RWPE2 (cell line): Measurements from ENCODE around the gene BRINP2.

Experiments used
- ATAC-seq: fragments of 200-7000 bp; cut with Tn5 transposase; 3 replicates; pipeline ENCODE4 v1.9.1; 2021; ENCODE audit warnings: low read depth
- DNase-seq: peaks from one replicate; pipeline ENCODE4 v3.0.0-alpha.2; 2020; ENCODE audit warnings: low spot score
- H3K27ac ChIP-seq: fragments of 450-650 bp; 2 replicates; pipeline ENCODE4 v1.5.1; 2017; ENCODE audit warnings: mild to moderate bottlenecking; ENCODE audit not compliant: poor library complexity, severe bottlenecking
- H3K27me3 ChIP-seq: fragments of 250-450 bp; sonication (Bioruptor Pico); 2 replicates; pipeline ENCODE4 v1.5.1; 2021; ENCODE audit warnings: mild to moderate bottlenecking, moderate library complexity; ENCODE audit not compliant: insufficient read depth, poor library complexity, severe bottlenecking
- H3K36me3 ChIP-seq: fragments of 250-450 bp; sonication (Bioruptor Pico); 2 replicates; pipeline ENCODE4 v1.5.1; 2020; ENCODE audit warnings: low read depth, mild to moderate bottlenecking, moderate library complexity
- H3K4me1 ChIP-seq: fragments of 250-450 bp; sonication (Bioruptor Pico); 2 replicates; pipeline ENCODE4 v1.5.1; 2021; ENCODE audit warnings: mild to moderate bottlenecking, moderate library complexity; ENCODE audit not compliant: insufficient read depth, poor library complexity, severe bottlenecking
- H3K4me3 ChIP-seq: fragments of 250-450 bp; sonication (Bioruptor Pico); 2 replicates; pipeline ENCODE4 v1.5.1; 2021; ENCODE audit warnings: mild to moderate bottlenecking, moderate library complexity; ENCODE audit not compliant: severe bottlenecking
- H3K9me3 ChIP-seq: fragments of 250-450 bp; sonication (Bioruptor Pico); 2 replicates; pipeline ENCODE4 v1.5.1; 2021; ENCODE audit warnings: mild to moderate bottlenecking, moderate library complexity; ENCODE audit not compliant: severe bottlenecking
- TF ChIP-seq, protein P1 (sequence below): fragments of 450-650 bp; IDR thresholded peaks from one replicate; pipeline ENCODE4 v1.5.1; 2017; ENCODE audit warnings: mild to moderate bottlenecking, moderate library complexity; ENCODE audit not compliant: poor library complexity, severe bottlenecking

Gene BRINP2

GRCh38 chr1:177275736-177276135 lies 105.0 kb downstream of the BRINP2 start:
- Histone ChIP-seq H3K9me3 (no peaks in the 10 kb centered on the region), H3K4me3 (no peak overlapping the region), H3K36me3 (no peaks in the 10 kb centered on the region), H3K4me1 (peaks cover 14% of the 10 kb centered on the region), H3K27ac (no peak overlapping the region), H3K27me3 (no peaks in the 10 kb centered on the region)
- no peak for DNase-seq
- TF ChIP-seq, protein P1, sequence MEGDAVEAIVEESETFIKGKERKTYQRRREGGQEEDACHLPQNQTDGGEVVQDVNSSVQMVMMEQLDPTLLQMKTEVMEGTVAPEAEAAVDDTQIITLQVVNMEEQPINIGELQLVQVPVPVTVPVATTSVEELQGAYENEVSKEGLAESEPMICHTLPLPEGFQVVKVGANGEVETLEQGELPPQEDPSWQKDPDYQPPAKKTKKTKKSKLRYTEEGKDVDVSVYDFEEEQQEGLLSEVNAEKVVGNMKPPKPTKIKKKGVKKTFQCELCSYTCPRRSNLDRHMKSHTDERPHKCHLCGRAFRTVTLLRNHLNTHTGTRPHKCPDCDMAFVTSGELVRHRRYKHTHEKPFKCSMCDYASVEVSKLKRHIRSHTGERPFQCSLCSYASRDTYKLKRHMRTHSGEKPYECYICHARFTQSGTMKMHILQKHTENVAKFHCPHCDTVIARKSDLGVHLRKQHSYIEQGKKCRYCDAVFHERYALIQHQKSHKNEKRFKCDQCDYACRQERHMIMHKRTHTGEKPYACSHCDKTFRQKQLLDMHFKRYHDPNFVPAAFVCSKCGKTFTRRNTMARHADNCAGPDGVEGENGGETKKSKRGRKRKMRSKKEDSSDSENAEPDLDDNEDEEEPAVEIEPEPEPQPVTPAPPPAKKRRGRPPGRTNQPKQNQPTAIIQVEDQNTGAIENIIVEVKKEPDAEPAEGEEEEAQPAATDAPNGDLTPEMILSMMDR: no peak
- no peak for ATAC-seq

- no peaks in the 10 kb centered on the region for H3K36me3 ChIP-seq
- H3K4me3 ChIP-seq: no peak overlapping the region
- no peak for DNase-seq
- H3K4me1 ChIP-seq: peaks cover 19% of the 10 kb centered on the region
- H3K27me3 ChIP-seq: no peaks in the 10 kb centered on the region
- no peaks in the 10 kb centered on the region for H3K9me3 ChIP-seq
- peak; percentile 62 for ATAC-seq
- TF ChIP-seq, protein P1: no peak
- H3K27ac ChIP-seq: no peak overlapping the region
These were observed 108.0 kb downstream of the BRINP2 start for GRCh38 chr1:177278626-177279390.

DNA sequence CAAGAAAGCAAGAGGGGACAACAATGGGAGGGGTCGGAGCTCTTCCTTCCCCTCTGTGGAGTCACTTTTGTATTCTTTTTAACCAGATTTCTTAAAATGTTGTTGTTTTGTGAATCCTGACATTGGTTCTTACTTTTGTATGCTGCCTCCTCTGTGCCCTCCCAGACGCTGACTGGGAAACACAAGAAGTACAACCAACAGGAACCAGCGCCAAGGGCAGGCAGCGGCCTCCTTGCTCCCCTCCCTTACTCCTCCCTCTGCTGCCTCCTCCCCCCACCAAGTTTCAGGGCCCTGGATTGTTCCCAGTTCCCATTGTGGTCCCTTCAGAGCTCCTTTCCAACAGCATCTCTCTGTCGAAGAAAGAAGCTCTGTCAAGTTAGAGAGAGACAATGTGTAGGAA lies 111.1 kb downstream of the BRINP2 start:
- TF ChIP-seq, protein P1: no peak
- Histone ChIP-seq H3K4me1 (peaks cover 10% of the 10 kb centered on the region), H3K36me3 (no peaks in the 10 kb centered on the region), H3K9me3 (no peaks in the 10 kb centered on the region), H3K27me3 (no peaks in the 10 kb centered on the region), H3K27ac (no peak overlapping the region), H3K4me3 (no peak overlapping the region)
- ATAC-seq: no peak
- DNase-seq: no peak

GRCh38 chr1:177282976-177283375 lies 112.2 kb downstream of the BRINP2 start:
- H3K36me3 ChIP-seq: no peaks in the 10 kb centered on the region
- H3K27me3 ChIP-seq: no peaks in the 10 kb centered on the region
- H3K4me3 ChIP-seq: no peak overlapping the region
- ATAC-seq (peak; percentile 79), DNase-seq (no peak)
- peak overlapping the region; percentile 58 for H3K27ac ChIP-seq
- H3K9me3 ChIP-seq: no peaks in the 10 kb centered on the region
- peaks cover 10% of the 10 kb centered on the region for H3K4me1 ChIP-seq
- TF ChIP-seq, protein P1: no peak

DNA sequence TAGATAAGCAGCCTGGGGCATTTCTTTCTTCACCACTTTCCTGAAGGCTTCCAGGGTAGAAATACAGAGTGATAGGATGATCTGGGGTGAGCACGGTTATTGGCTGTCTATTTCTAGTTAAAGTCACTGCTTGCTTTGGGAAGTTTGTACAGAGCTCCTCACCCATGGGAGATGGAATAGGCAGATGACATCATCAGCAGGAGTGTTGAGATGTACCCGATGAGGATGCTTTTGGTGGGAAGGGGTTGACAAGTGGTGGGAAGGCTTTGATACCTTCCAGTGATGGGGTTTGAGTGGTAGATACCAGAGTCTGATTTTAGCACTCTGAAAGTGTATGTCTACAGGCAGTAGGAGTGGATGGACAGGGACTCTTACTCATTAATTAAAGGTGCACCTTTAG lies 112.6 kb downstream of the BRINP2 start:
- TF ChIP-seq, protein P1: no peak
- H3K27ac ChIP-seq: peak overlapping the region; percentile 58
- H3K36me3 ChIP-seq: no peaks in the 10 kb centered on the region
- H3K27me3 ChIP-seq: no peaks in the 10 kb centered on the region
- peak; percentile 8; the same call in 1 of the 3 replicates for ATAC-seq
- DNase-seq: no peak
- peaks cover 10% of the 10 kb centered on the region for H3K4me1 ChIP-seq
- no peaks in the 10 kb centered on the region for H3K9me3 ChIP-seq
- no peak overlapping the region for H3K4me3 ChIP-seq
